GM23338 (cell line): Measurements from ENCODE around the gene PRCD. TPM values are rescaled to one million over a fixed set of nuclear protein-coding genes. Genes with fewer than 3 reads are reported as not detected.

Experiments
- ATAC-seq: fragments of 200-7000 bp; cut with Tn5 transposase; 3 replicates; pipeline ENCODE4 v1.9.1; 2020
- DNase-seq: peaks from one replicate; pipeline ENCODE4 v3.0.0-alpha.2; 2015; ENCODE audit warnings: low spot score
- H2AFZ ChIP-seq: fragments of 200-600 bp; sonication (generic); 2 replicates; pipeline ENCODE4 v1.8.0; 2016; ENCODE audit warnings: antibody characterized with exemption, mild to moderate bottlenecking, moderate library complexity
- H3F3A ChIP-seq: fragments of 200-600 bp; sonication (generic); replicated peaks from 2 replicates; pipeline ENCODE4 v1.8.0; 2017; ENCODE audit warnings: antibody characterized with exemption, mixed run types, low read depth
- H3K27ac ChIP-seq: fragments of 200-600 bp; sonication (generic); 2 replicates; pipeline ENCODE4 v1.6.1; 2016; ENCODE audit warnings: low read depth
- H3K27me3 ChIP-seq: fragments of 200-600 bp; sonication (generic); 2 replicates; pipeline ENCODE4 v1.8.0; 2016; ENCODE audit warnings: mild to moderate bottlenecking, mixed run types, moderate library complexity; ENCODE audit not compliant: insufficient read depth
- H3K36me3 ChIP-seq: fragments of 200-600 bp; sonication (generic); 2 replicates; pipeline ENCODE4 v1.8.0; 2016; ENCODE audit warnings: mild to moderate bottlenecking; ENCODE audit not compliant: insufficient read depth
- H3K4me1 ChIP-seq: fragments of 200-600 bp; sonication (generic); 2 replicates; pipeline ENCODE4 v1.8.0; 2016; ENCODE audit warnings: mild to moderate bottlenecking, moderate library complexity; ENCODE audit not compliant: insufficient read depth
- H3K4me2 ChIP-seq: fragments of 200-600 bp; sonication (generic); 2 replicates; pipeline ENCODE4 v1.7.1; 2017; ENCODE audit warnings: mixed run types
- H3K4me3 ChIP-seq: fragments of 200-600 bp; sonication (generic); 2 replicates; pipeline ENCODE4 v1.6.1; 2016; ENCODE audit warnings: mixed run types
- H3K79me2 ChIP-seq: fragments of 200-600 bp; sonication (generic); replicated peaks from 2 replicates; pipeline ENCODE4 v1.8.0; 2017; ENCODE audit warnings: mild to moderate bottlenecking; ENCODE audit not compliant: insufficient read depth
- H3K9me2 ChIP-seq: fragments of 200-600 bp; sonication (generic); 2 replicates; pipeline ENCODE4 v1.8.0; 2017; ENCODE audit not compliant: insufficient read depth
- H4K20me1 ChIP-seq: fragments of 200-600 bp; sonication (generic); replicated peaks from 2 replicates; pipeline ENCODE4 v1.8.0; 2017; ENCODE audit warnings: mild to moderate bottlenecking; ENCODE audit not compliant: insufficient read depth
- H3K27ac Mint-ChIP-seq: 2 replicates; pipeline ENCODE4 v1.8.0; 2020; ENCODE audit warnings: inconsistent platforms, mild to moderate bottlenecking, moderate library complexity, mixed read lengths
- H3K27me3 Mint-ChIP-seq: 3 replicates; pipeline ENCODE4 v1.8.0; 2022; ENCODE audit warnings: low read depth, mild to moderate bottlenecking, moderate library complexity, mixed read lengths, inconsistent platforms; ENCODE audit not compliant: insufficient read depth, poor library complexity
- H3K36me3 Mint-ChIP-seq: 3 replicates; pipeline ENCODE4 v1.8.0; 2021; ENCODE audit warnings: low read depth, mild to moderate bottlenecking, inconsistent platforms, moderate library complexity, mixed read lengths
- H3K4me1 Mint-ChIP-seq: 3 replicates; pipeline ENCODE4 v1.8.0; 2020; ENCODE audit warnings: mild to moderate bottlenecking, inconsistent platforms, mixed read lengths
- H3K4me3 Mint-ChIP-seq: 3 replicates; pipeline ENCODE4 v1.8.0; 2021; ENCODE audit warnings: moderate library complexity, mild to moderate bottlenecking, inconsistent platforms, mixed read lengths
- H3K9me3 Mint-ChIP-seq: 3 replicates; pipeline ENCODE4 v1.8.0; 2020; ENCODE audit warnings: moderate library complexity, mild to moderate bottlenecking, inconsistent platforms, mixed read lengths
- CTCF ChIP-seq, 2 experiments: fragments of 200-600 bp in 1 of 2; sonication (generic) in 1 of 2; conservative IDR thresholded peaks; 2 replicates each; pipeline versions ENCODE4 v1.5.1 to v1.6.1; 2016 to 2017; ENCODE audit warnings: antibody characterized with exemption in 2 of 2, low read depth in 2 of 2, mild to moderate bottlenecking in 2 of 2, moderate library complexity in 1 of 2
- EZH2phosphoT487 ChIP-seq: fragments of 200-600 bp; sonication (generic); IDR thresholded peaks from one replicate; pipeline ENCODE4 v1.8.1; 2018; ENCODE audit warnings: antibody characterized with exemption; ENCODE audit not compliant: unreplicated experiment
- JUNB ChIP-seq: IDR thresholded peaks from one replicate; pipeline ENCODE4 v1.6.1; 2016; ENCODE audit warnings: antibody characterized with exemption; ENCODE audit not compliant: unreplicated experiment
- NANOG ChIP-seq: IDR thresholded peaks from 2 replicates; pipeline ENCODE4 v1.6.1; 2016; ENCODE audit warnings: antibody characterized with exemption, borderline replicate concordance
- STAT1 ChIP-seq: IDR thresholded peaks from one replicate; pipeline ENCODE4 v1.6.1; 2016; ENCODE audit warnings: antibody characterized with exemption; ENCODE audit not compliant: unreplicated experiment
- ZNF114 ChIP-seq: fragments of 250-450 bp; sonication (Bioruptor Pico); IDR thresholded peaks from 2 replicates; pipeline ENCODE4 v1.5.0; 2020; ENCODE audit warnings: mild to moderate bottlenecking, moderate library complexity
- ZNF331 ChIP-seq: fragments of 250-450 bp; sonication (Bioruptor Pico); IDR thresholded peaks from 2 replicates; pipeline ENCODE4 v1.5.0; 2020; ENCODE audit warnings: low read depth, mild to moderate bottlenecking, moderate library complexity
- polyA plus RNA-seq: library from polyadenylated mRNA; unstranded; fragments of >200 nt; fragmentation: Nextera tagmentation; extraction: Ambion mirVana; gene quantifications from 2 replicates; pipeline ENCODE4 v1.2.1, GENCODE V29; 2016
- total RNA-seq: library from RNA; depleted of rRNA; stranded (reverse); fragments of >200 nt; shearing (Covaris generic); gene quantifications from 2 replicates; pipeline ENCODE4 v1.2.3, GENCODE V29; 2014
- TF ChIP-seq, protein P1 (sequence below): fragments of 250-450 bp; sonication (Bioruptor Pico); IDR thresholded peaks from 2 replicates; pipeline ENCODE4 v1.5.0; 2020; ENCODE audit warnings: mild to moderate bottlenecking, moderate library complexity

Gene PRCD
- total and polyA plus RNA-seq, 2 experiments from 2014 or later, result 0.38 to 1.6 TPM

GRCh38 chr17:76542984-76543383, 3.1 kb downstream of the PRCD start (continued):
- TF ChIP-seq CTCF (conservative IDR thresholded peaks at IDR 0.05; ENCODE audit: low read depth in 2 of 2), result no peak
- TF ChIP-seq JUNB, result no peak
- TF ChIP-seq EZH2phosphoT487, result no peak

DNA sequence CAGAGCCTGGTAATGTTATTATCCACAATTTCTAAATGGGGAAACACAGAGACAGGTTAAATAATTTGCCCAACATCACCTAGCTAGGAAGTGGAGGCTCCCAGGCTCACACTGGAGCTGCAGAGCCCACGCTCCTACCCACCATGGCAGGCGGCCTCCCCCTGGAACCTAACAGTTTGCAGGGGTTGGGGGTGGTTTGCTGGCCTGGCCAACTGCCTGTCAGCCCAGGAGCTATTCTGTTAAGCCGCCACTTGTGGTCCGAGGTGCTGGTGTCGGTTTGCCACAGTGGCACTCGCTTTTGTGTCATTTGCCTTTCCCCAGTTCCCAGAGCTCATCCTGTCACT, 3.6 kb downstream of the PRCD start:
- peaks cover 5% of the 10 kb centered on the region; the same call in 1 of the 2 replicates for H3F3A ChIP-seq
- peaks cover 16% of the 10 kb centered on the region for H3K27me3 ChIP-seq
- DNase-seq, result peak; percentile 15
- Mint-ChIP-seq H3K27me3 (peaks cover 39% of the 10 kb centered on the region), H3K4me1 (peaks cover 44% of the 10 kb centered on the region), H3K4me3 (no peak overlapping the region; the same call in 2 of the 3 replicates), H3K27ac (no peak overlapping the region), H3K9me3 (no peaks in the 10 kb centered on the region; the same call in 2 of the 3 replicates), H3K36me3 (no peaks in the 10 kb centered on the region)
- TF ChIP-seq ZNF114, result no peak
- no peak for TF ChIP-seq ZNF331 (CRISPR knock-in tag)
- TF ChIP-seq, protein P1, sequence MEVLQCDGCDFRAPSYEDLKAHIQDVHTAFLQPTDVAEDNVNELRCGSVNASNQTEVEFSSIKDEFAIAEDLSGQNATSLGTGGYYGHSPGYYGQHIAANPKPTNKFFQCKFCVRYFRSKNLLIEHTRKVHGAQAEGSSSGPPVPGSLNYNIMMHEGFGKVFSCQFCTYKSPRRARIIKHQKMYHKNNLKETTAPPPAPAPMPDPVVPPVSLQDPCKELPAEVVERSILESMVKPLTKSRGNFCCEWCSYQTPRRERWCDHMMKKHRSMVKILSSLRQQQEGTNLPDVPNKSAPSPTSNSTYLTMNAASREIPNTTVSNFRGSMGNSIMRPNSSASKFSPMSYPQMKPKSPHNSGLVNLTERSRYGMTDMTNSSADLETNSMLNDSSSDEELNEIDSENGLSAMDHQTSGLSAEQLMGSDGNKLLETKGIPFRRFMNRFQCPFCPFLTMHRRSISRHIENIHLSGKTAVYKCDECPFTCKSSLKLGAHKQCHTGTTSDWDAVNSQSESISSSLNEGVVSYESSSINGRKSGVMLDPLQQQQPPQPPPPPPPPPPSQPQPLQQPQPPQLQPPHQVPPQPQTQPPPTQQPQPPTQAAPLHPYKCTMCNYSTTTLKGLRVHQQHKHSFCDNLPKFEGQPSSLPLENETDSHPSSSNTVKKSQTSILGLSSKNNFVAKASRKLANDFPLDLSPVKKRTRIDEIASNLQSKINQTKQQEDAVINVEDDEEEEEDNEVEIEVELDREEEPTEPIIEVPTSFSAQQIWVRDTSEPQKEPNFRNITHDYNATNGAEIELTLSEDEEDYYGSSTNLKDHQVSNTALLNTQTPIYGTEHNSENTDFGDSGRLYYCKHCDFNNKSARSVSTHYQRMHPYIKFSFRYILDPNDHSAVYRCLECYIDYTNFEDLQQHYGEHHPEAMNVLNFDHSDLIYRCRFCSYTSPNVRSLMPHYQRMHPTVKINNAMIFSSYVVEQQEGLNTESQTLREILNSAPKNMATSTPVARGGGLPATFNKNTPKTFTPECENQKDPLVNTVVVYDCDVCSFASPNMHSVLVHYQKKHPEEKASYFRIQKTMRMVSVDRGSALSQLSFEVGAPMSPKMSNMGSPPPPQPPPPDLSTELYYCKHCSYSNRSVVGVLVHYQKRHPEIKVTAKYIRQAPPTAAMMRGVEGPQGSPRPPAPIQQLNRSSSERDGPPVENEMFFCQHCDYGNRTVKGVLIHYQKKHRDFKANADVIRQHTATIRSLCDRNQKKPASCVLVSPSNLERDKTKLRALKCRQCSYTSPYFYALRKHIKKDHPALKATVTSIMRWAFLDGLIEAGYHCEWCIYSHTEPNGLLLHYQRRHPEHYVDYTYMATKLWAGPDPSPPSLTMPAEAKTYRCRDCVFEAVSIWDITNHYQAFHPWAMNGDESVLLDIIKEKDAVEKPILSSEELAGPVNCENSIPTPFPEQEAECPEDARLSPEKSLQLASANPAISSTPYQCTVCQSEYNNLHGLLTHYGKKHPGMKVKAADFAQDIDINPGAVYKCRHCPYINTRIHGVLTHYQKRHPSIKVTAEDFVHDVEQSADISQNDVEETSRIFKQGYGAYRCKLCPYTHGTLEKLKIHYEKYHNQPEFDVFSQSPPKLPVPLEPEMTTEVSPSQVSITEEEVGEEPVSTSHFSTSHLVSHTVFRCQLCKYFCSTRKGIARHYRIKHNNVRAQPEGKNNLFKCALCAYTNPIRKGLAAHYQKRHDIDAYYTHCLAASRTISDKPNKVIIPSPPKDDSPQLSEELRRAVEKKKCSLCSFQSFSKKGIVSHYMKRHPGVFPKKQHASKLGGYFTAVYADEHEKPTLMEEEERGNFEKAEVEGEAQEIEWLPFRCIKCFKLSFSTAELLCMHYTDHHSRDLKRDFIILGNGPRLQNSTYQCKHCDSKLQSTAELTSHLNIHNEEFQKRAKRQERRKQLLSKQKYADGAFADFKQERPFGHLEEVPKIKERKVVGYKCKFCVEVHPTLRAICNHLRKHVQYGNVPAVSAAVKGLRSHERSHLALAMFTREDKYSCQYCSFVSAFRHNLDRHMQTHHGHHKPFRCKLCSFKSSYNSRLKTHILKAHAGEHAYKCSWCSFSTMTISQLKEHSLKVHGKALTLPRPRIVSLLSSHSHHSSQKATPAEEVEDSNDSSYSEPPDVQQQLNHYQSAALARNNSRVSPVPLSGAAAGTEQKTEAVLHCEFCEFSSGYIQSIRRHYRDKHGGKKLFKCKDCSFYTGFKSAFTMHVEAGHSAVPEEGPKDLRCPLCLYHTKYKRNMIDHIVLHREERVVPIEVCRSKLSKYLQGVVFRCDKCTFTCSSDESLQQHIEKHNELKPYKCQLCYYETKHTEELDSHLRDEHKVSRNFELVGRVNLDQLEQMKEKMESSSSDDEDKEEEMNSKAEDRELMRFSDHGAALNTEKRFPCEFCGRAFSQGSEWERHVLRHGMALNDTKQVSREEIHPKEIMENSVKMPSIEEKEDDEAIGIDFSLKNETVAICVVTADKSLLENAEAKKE (CRISPR knock-in tag), result no peak
- TF ChIP-seq STAT1, result no peak
- no peak for TF ChIP-seq NANOG
- TF ChIP-seq CTCF (conservative IDR thresholded peaks at IDR 0.05; ENCODE audit: low read depth in 2 of 2), result no peak
- H4K20me1 ChIP-seq, result no peaks in the 10 kb centered on the region
- H3K36me3 ChIP-seq, result no peaks in the 10 kb centered on the region
- peaks cover 22% of the 10 kb centered on the region for H3K4me1 ChIP-seq
- H3K4me2 ChIP-seq, result no peak overlapping the region
- H3K27ac ChIP-seq, result no peak overlapping the region
- no peak overlapping the region for H2AFZ ChIP-seq
- H3K9me2 ChIP-seq, result no peaks in the 10 kb centered on the region
- no peak for ATAC-seq
- no peaks in the 10 kb centered on the region for H3K79me2 ChIP-seq
- H3K4me3 ChIP-seq, result no peak overlapping the region
